HG03064 (cell line): ENCODE measurements around the gene SCN3B.

ENCODE experiments used
- ATAC-seq: cut with Tn5 transposase; IDR thresholded peaks from one replicate; pipeline ENCODE4 v1.9.1; 2021; ENCODE audit warnings: low read depth; ENCODE audit not compliant: unreplicated experiment

Gene SCN3B, protein sequence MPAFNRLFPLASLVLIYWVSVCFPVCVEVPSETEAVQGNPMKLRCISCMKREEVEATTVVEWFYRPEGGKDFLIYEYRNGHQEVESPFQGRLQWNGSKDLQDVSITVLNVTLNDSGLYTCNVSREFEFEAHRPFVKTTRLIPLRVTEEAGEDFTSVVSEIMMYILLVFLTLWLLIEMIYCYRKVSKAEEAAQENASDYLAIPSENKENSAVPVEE

DNA sequence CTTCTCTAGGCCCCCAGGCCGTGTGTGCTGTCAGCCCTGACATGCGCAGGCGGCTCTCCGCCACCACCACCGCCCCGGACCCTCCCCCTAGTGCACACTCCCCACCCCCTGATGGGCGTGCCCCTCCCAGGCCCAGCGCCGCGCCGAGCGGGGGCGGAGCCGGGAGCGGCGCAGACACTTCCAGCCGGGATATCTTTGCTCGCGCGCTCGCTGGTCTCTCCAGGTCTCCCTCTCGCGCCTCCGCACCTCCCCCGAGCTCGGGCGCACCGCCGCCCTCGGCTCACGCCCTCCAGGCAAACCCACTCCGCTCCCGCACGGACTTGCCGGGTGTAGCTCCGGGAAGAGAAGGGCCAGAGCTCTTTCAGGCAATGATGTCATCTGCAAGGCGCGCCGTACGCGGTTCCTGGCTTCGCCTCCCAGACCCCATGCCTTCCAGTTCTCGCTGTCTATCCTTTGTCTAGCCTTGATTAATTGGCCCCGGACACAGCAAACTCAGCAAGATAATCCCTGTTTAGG, at the start of gene SCN3B:
Gene SCN3B, minus strand, starts transcription at position 59 of the 516 bp plus-strand sequence. CDS start 823 bp downstream, outside the sequence.
- ATAC-seq, result no peak

- ATAC-seq, result no peak
These were observed 48.3 kb upstream of the SCN3B start for GRCh38 chr11:123702696-123703095.

DNA sequence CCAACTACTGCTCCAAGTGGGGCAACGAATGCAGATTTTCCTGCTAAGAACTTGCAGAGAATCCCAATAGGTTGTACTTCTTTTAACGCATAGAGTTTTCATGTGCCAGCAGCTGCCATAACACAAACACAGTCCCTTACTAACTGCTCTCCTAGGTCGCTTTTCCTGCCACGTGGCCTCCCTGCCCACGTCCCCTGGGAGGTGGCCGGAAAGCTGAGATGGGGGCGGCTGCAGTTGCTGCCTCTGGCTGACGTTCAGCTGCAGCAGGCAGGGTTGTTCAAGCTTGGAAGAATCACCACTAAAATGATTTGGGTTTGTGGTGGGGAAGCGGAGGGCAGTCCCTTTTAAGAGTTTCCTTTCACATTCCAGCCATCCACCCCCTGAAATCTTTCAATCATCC, 47.7 kb upstream of the SCN3B start:
- ATAC-seq, result no peak

DNA sequence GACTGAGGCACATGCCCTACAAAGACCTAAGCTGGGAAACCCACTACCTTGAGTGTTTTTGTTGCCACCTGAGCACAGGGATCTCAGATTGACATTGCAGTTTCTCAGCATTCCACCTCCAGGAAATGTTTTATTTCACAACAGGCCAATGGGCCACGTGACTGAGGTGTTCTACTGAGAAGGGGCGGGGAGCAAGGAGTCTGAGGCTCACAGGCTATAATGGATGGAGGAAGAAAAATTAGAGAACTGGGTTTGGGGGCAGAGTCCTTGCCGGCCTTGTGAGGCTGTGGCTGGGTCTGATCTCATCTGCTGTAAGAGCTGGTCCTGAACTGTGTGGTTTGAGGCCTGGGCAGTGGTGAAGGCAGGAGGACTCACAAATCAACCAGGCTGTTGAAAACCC, 46.3 kb upstream of the SCN3B start:
- ATAC-seq, result no peak

- ATAC-seq, result no peak
These were observed 44.2 kb upstream of the SCN3B start for GRCh38 chr11:123698546-123699127.

- ATAC-seq, result no peak
These were observed 41.8 kb upstream of the SCN3B start for GRCh38 chr11:123696183-123696582.

DNA sequence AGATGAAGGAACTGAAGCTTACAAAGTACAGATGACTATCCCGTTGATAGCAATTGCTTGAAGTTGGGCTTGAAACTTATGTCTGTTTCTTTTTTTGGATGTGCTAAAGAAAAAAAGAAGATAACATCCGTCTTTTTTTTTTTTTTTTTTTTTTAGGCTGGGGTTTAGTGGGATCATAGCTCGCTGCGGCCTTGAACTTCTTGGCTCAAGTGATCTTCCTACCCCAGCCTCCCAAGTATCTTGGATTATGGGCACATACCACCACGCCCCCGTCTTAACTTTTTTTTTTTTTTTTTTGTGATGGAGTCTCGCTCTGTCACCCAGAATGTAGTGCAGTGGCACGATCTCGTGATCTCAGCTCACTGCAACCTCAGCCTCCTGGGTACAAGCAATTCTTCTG, 40.8 kb upstream of the SCN3B start:
- ATAC-seq, result no peak

DNA sequence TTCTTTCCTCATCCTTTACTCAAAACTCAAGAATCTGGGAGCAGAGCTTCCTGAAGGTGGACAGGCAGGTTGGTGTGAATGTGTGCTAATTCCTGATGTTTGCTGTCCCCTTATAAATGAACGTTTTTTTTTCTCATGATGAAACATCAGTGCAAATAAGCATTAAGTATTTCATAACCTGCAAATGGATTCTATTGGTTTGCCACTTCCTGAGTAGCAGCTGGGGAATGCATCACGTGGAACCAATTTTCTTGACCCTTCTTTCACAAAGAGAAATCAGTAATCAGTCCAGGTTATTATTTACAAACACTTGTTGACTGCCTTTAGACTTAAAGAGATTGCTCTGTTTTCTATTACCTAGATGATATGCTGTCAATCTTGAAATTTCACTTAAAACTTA, 40.1 kb upstream of the SCN3B start:
- ATAC-seq, result no peak

- no peak for ATAC-seq
These were observed 38.5 kb upstream of the SCN3B start for GRCh38 chr11:123692961-123693360.

GRCh38 chr11:123690485-123690884, 36.1 kb upstream of the SCN3B start:
- no peak for ATAC-seq

DNA sequence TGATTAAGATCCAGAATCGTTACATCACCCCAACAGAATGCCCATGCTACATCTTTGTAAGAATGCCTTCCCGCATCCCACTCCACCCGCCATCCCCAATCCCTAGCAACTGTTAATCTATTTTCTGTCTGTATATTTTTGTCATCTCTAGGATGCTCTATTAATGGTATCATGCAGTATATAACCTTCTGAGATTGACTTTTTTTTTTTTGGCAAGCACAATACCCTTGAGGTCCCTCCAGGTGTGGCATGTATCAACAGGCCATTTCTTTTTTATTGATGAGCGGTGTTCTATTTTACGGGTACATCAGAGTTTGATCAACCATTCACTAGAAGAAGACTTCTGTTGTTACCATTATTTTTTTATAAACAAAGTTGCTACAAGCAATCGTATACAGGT, 30.2 kb upstream of the SCN3B start:
- ATAC-seq, result no peak

- no peak for ATAC-seq
These were observed 29.2 kb upstream of the SCN3B start for GRCh38 chr11:123683428-123684170.

DNA sequence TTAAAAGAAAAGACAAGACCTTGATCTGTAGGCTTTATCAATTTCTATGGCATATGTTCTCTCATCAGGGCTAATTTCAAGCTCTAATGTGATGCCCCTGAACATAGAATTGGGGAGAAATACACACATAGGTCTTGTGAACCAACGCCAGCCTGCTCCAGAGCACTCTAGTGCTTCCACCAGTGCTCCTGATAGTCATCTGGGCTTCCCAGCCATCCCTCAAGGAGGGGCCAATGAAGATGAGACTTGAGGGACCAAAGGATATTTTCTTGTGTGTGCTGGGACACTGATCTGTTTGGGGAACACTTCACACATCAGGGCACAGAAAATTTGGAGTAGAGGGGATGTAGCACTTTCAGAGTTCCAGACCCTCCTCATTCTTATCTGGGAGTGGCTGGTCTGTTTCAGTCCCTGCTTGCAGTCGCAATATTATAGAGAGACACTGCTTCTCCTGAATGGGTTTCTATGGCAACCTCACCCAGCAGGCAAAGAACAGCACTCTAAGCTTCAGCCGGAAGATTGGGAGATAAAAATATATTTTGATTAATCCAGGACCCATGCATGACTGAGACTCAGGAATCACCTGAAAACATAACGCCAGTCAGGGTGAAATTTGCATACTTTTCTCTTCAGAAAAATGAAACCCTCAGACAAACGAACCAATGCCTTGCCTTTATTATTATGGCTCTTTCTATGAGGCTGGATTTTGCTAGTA, 28.4 kb upstream of the SCN3B start:
- no peak for ATAC-seq

DNA sequence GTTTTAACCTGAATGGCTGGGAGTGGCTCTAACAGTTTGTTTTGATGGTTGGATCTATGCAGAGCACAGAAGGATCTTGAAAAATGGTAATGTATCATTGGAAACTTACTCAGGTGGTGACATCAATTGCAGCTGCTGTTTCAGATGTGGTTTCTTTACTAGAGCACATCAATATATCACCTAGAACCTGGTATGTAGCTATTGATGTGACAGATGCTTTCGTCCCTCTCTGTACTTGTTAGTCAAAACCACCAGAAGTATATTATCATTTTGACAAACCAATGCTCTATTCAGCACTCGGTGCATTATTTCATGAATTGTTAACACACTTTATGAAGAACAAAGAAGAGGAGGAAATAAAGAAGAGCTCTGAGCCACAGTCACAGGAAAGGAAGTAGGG, 26.6 kb upstream of the SCN3B start:
- no peak for ATAC-seq

GRCh38 chr11:123678246-123678645, 23.8 kb upstream of the SCN3B start:
- no peak for ATAC-seq

- no peak for ATAC-seq
These were observed 23.1 kb upstream of the SCN3B start for GRCh38 chr11:123677510-123677909.

- no peak for ATAC-seq
These were observed 19.9 kb upstream of the SCN3B start for GRCh38 chr11:123674297-123674696.

DNA sequence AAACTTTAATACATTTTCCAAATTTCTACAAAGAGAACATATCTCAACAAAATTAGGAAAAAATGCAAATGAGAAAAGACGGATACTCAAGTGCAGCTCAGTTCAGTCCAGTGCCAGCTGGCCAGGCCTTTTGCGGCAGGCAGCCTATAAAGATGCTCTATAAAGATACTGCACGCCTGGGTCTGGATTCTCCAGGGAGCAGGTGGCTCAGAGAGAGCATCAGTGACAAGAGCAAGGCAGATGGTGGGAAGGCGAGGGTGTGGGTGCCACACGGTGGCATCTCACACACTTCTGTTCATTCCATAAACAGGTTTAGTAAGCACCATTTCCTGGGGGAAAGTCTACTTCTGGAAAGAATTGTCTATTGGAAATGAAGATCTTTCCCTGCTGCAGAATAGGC, 18.1 kb upstream of the SCN3B start:
- no peak for ATAC-seq

DNA sequence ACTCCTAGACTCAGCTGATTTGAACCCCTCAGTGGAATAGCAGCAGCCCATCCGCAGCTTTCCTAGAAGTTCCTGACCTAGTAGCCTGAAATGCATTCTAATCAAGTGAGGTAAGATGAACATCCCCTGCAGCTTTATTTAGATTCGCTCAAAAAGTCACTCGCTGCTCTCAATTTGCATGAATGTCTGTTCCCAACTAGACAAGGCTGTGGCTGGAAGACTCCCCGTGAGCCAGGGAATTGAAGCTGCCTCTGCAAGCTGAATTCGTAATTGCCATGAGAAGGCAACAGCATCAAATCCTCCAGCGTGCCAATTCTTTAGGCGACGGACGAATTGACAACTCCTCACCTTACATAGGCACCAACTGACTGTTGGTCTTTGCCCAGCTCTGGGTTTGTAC, 17.1 kb upstream of the SCN3B start:
- no peak for ATAC-seq

GRCh38 chr11:123670081-123670480, 15.7 kb upstream of the SCN3B start:
- ATAC-seq, result no peak

- ATAC-seq, result no peak
These were observed 10.9 kb upstream of the SCN3B start for GRCh38 chr11:123665306-123665705.
